H54 (cell line): ENCODE measurements around the gene MEGF9.
"Not testable (repeated sequence)": the region's sequence is repeated elsewhere in the genome, so short reads cannot be mapped to it uniquely, and the experiment has no call there.

ENCODE experiments used
- DNase-seq: peaks from one replicate; pipeline ENCODE4 v3.0.0; 2011; ENCODE audit warnings: low spot score, mixed read lengths; ENCODE audit not compliant: insufficient read length
- FAIRE-seq: peaks from 3 replicates; lab custom pipeline; 2011; peaks lifted over from hg19 to GRCh38; lab: Jason Lieb, UNC
- POLR2A ChIP-seq: IDR thresholded peaks from 2 replicates; pipeline ENCODE4 v1.6.1; 2011; ENCODE audit warnings: low read depth, mild to moderate bottlenecking, low read length

The MEGF9 gene

GRCh38 chr9:120646948-120647347 is 67.3 kb downstream of the MEGF9 start:
- FAIRE-seq (peak; percentile 36), DNase-seq (no peak)
- TF ChIP-seq POLR2A: no peak

- FAIRE-seq: no peak
- no peak for DNase-seq
- TF ChIP-seq POLR2A: no peak
These were observed 68.5 kb downstream of the MEGF9 start for GRCh38 chr9:120645760-120646159.

- FAIRE-seq: no peak
- no peak for DNase-seq
- no peak for TF ChIP-seq POLR2A
These were observed 71.2 kb downstream of the MEGF9 start for GRCh38 chr9:120643061-120643460.

GRCh38 chr9:120642129-120642770 is 72.0 kb downstream of the MEGF9 start:
- DNase-seq (no peak), FAIRE-seq (peak; percentile 94)
- no peak for TF ChIP-seq POLR2A

- peak; percentile 33 for FAIRE-seq
- DNase-seq: not testable (repeated sequence)
These were observed 73.4 kb downstream of the MEGF9 start for GRCh38 chr9:120640874-120641273.

- FAIRE-seq (no peak), DNase-seq (no peak)
- no peak for TF ChIP-seq POLR2A
These were observed 73.9 kb downstream of the MEGF9 start for GRCh38 chr9:120640380-120640779.

- no peak for TF ChIP-seq POLR2A
- FAIRE-seq: no peak
- DNase-seq: no peak
These were observed 76.4 kb downstream of the MEGF9 start for GRCh38 chr9:120637919-120638318.

GRCh38 chr9:120636194-120636957 is 77.9 kb downstream of the MEGF9 start:
- no peak for TF ChIP-seq POLR2A
- peak; percentile 70 for FAIRE-seq
- DNase-seq: no peak

GRCh38 chr9:120635011-120635410 is 79.3 kb downstream of the MEGF9 start:
- no peak for TF ChIP-seq POLR2A
- no peak for DNase-seq
- FAIRE-seq: no peak

GRCh38 chr9:120630333-120630732 is 83.9 kb downstream of the MEGF9 start:
- FAIRE-seq (peak; percentile 97), DNase-seq (no peak)
- no peak for TF ChIP-seq POLR2A

- DNase-seq (peak; percentile 54), FAIRE-seq (peak; percentile 100)
These were observed 85.3 kb downstream of the MEGF9 start for GRCh38 chr9:120628925-120629497.

GRCh38 chr9:120628207-120628924 is 85.9 kb downstream of the MEGF9 start:
- no peak for FAIRE-seq
- DNase-seq: no peak
- no peak for TF ChIP-seq POLR2A

GRCh38 chr9:120627073-120627472 is 87.2 kb downstream of the MEGF9 start:
- TF ChIP-seq POLR2A: no peak
- FAIRE-seq (peak; percentile 23), DNase-seq (no peak)

GRCh38 chr9:120626512-120626911 is 87.8 kb downstream of the MEGF9 start:
- TF ChIP-seq POLR2A: no peak
- peak; percentile 66 for FAIRE-seq
- DNase-seq: no peak
